Peyer's patch (tissue), 4 donors: Measurements from ENCODE around the gene HOMEZ.

Source experiments
- CTCF ChIP-seq, 6 experiments: fragments of 450-650 bp in 4 of 6; fragments of 200-600 bp in 2 of 6; sonication (generic) in 1 of 6; IDR thresholded peaks; one replicate each; pipeline ENCODE4 v1.5.1; 2017 to 2019; ENCODE audit warnings: antibody characterized with exemption in 6 of 6, mild to moderate bottlenecking in 3 of 6, moderate library complexity in 1 of 6
- POLR2A ChIP-seq, 2 donors: fragments of 450-650 bp; IDR thresholded peaks; one replicate each; pipeline ENCODE4 v1.5.1; 2017; ENCODE audit warnings: antibody characterized with exemption in 2 of 2, mild to moderate bottlenecking in 2 of 2, moderate library complexity in 2 of 2

- TF ChIP-seq CTCF (IDR thresholded peaks at IDR 0.05) (no peak), POLR2A (IDR thresholded peaks at IDR 0.05) (peak in 1 of 2 donors; percentile 11)
Measured at GRCh38 chr14:23300687-23301223, 14.8 kb upstream of the HOMEZ start.
